MCF 10A (cell line): ENCODE data around the gene CCDC74A. TPM values are rescaled to one million over a fixed set of nuclear protein-coding genes. Genes with fewer than 3 reads are reported as not detected.
"Not testable (repeated sequence)": the region's sequence is repeated elsewhere in the genome, so short reads cannot be mapped to it uniquely, and the experiment has no call there.

Experiments used
- BruUV-seq: library from RNA; stranded (reverse); fragments of 400-500 nt; replicated peaks from 2 replicates; lab custom pipeline; 2021; lab: Mats Ljungman, UMichigan
- CTCF ChIA-PET: fragments of 300-600 bp; sonication (Branson Sonifier 250); formaldehyde crosslinking; extraction: SDS; loops from one replicate; lab custom pipeline; 2021; ENCODE audit warnings: antibody characterized with exemption, inconsistent platforms; lab: Yijun Ruan, JAX
- POLR2A ChIA-PET: fragments of 300-600, 350-650 bp; sonication (Branson Sonifier 250); formaldehyde crosslinking; extraction: SDS; loops from one replicate; lab custom pipeline; 2020; ENCODE audit warnings: antibody characterized with exemption, inconsistent platforms; lab: Yijun Ruan, JAX
- DNase-seq: peaks from one replicate; pipeline ENCODE4 v3.0.0-alpha.2; 2018; ENCODE audit not compliant: unreplicated experiment
- H3K27ac Mint-ChIP-seq: one replicate; pipeline ENCODE4 v1.8.0; 2022; ENCODE audit warnings: mild to moderate bottlenecking, low read depth, mixed read lengths; ENCODE audit not compliant: unreplicated experiment
- H3K27me3 Mint-ChIP-seq: one replicate; pipeline ENCODE4 v1.8.0; 2022; ENCODE audit warnings: mixed read lengths; ENCODE audit not compliant: insufficient read depth, unreplicated experiment
- H3K36me3 Mint-ChIP-seq: one replicate; pipeline ENCODE4 v1.8.0; 2022; ENCODE audit warnings: mild to moderate bottlenecking, moderate library complexity, mixed read lengths; ENCODE audit not compliant: insufficient read depth, unreplicated experiment
- H3K4me1 Mint-ChIP-seq: one replicate; pipeline ENCODE4 v1.8.0; 2022; ENCODE audit warnings: mixed read lengths; ENCODE audit not compliant: insufficient read depth, unreplicated experiment
- H3K4me3 Mint-ChIP-seq: one replicate; pipeline ENCODE4 v1.8.0; 2022; ENCODE audit warnings: mild to moderate bottlenecking, moderate library complexity, mixed read lengths; ENCODE audit not compliant: unreplicated experiment
- H3K9me3 Mint-ChIP-seq: one replicate; pipeline ENCODE4 v1.8.0; 2022; ENCODE audit warnings: mixed read lengths; ENCODE audit not compliant: unreplicated experiment
- CTCF ChIP-seq: fragments of 200-600 bp; IDR thresholded peaks from one replicate; pipeline ENCODE4 v1.8.0; 2022; ENCODE audit warnings: antibody characterized with exemption, mild to moderate bottlenecking; ENCODE audit not compliant: unreplicated experiment
- intact Hi-C: fragments of 100-400 bp; cut with micrococcal nuclease; formaldehyde crosslinking; loops from 2 replicates; pipeline ENCODE4 v1.14.1; 2022
- total RNA-seq: library from RNA; stranded (reverse); gene quantifications from 2 replicates; pipeline ENCODE4 v1.2.3, GENCODE V29; 2022

CCDC74A gene
- total RNA-seq, 1 experiment from 2014 or later = 1.1 TPM

GRCh38 chr2:131486201-131486902 is 41.3 kb upstream of the CCDC74A start:
- H3K4me3 Mint-ChIP-seq, POLR2A ChIA-PET, H3K27me3 Mint-ChIP-seq, H3K27ac Mint-ChIP-seq, BruUV-seq, intact Hi-C loops, H3K9me3 Mint-ChIP-seq: not testable (repeated sequence)
- H3K4me1 Mint-ChIP-seq = peaks cover 16% of the 10 kb centered on the region
- CTCF ChIA-PET = interaction anchor here (1.1 to 2.1 kb wide), 2 partner anchors 186 to 328 kb away, joined by 3 to 11 read pairs; no protein-coding TSS in a partner anchor
- peak; percentile 22 for DNase-seq
- peaks cover 16% of the 10 kb centered on the region for H3K36me3 Mint-ChIP-seq

- DNase-seq = no peak
- Mint-ChIP-seq H3K27me3 (no peaks in the 10 kb centered on the region), H3K9me3 (no peaks in the 10 kb centered on the region), H3K4me3 (no peak overlapping the region), H3K4me1 (peaks cover 16% of the 10 kb centered on the region), H3K36me3 (peaks cover 8% of the 10 kb centered on the region), H3K27ac (peak overlapping the region; percentile 75)
- no TSS peak for BruUV-seq
- POLR2A ChIA-PET = no interaction called here
- CTCF ChIA-PET = interaction anchor here (0.6 to 2.1 kb wide), 3 partner anchors 74 to 184 kb away, joined by 4 to 11 read pairs (median 6); no protein-coding TSS in a partner anchor
- intact Hi-C loops = no loop called here
- TF ChIP-seq CTCF = no peak
Observed at GRCh38 chr2:131488306-131489205, 39.1 kb upstream of the CCDC74A start.

GRCh38 chr2:131490616-131491468 is 36.8 kb upstream of the CCDC74A start:
- H3K27ac Mint-ChIP-seq = peak overlapping the region; percentile 86
- H3K27me3 Mint-ChIP-seq, H3K36me3 Mint-ChIP-seq, POLR2A ChIA-PET, BruUV-seq, H3K9me3 Mint-ChIP-seq: not testable (repeated sequence)
- peak; percentile 24 for DNase-seq
- intact Hi-C loops = loop anchor here (10.0 kb wide), 3 partner anchors 76 to 336 kb away; no protein-coding TSS in a partner anchor
- H3K4me3 Mint-ChIP-seq = peak overlapping the region; percentile 77
- peaks cover 20% of the 10 kb centered on the region for H3K4me1 Mint-ChIP-seq
- CTCF ChIA-PET = interaction anchor here (0.8 to 1.6 kb wide), 2 partner anchors 78 to 155 kb away, joined by 4 to 6 read pairs; no protein-coding TSS in a partner anchor

- BruUV-seq, H3K27me3 Mint-ChIP-seq, H3K36me3 Mint-ChIP-seq, H3K9me3 Mint-ChIP-seq: not testable (repeated sequence)
- H3K27ac Mint-ChIP-seq = peak overlapping the region; percentile 86
- POLR2A ChIA-PET = interaction anchor here (1.3 to 2.5 kb wide), 2 partner anchors 181 to 191 kb away, joined by 3 to 10 read pairs; no protein-coding TSS in a partner anchor
- intact Hi-C loops = loop anchor here (10.0 kb wide), 3 partner anchors 77 to 337 kb away; no protein-coding TSS in a partner anchor
- H3K4me1 Mint-ChIP-seq = peaks cover 17% of the 10 kb centered on the region
- peak overlapping the region; percentile 77 for H3K4me3 Mint-ChIP-seq
- CTCF ChIA-PET = interaction anchor here (0.8 to 2.8 kb wide), 10 partner anchors 8 to 337 kb away, joined by 3 to 16 read pairs (median 6); no protein-coding TSS in a partner anchor
- DNase-seq = peak; percentile 15
Observed at GRCh38 chr2:131491469-131491836, 36.2 kb upstream of the CCDC74A start.

- ChIA-PET CTCF (interaction anchor here (0.8 to 2.9 kb wide), 19 partner anchors 9 to 338 kb away, joined by 3 to 22 read pairs (median 5); no protein-coding TSS in a partner anchor), POLR2A (interaction anchor here (0.8 to 2.5 kb wide), 5 partner anchors 24 to 419 kb away, joined by 3 to 10 read pairs (median 3); partner anchors contain the start of gene FAM168B)
- BruUV-seq, H3K27me3 Mint-ChIP-seq, H3K9me3 Mint-ChIP-seq: not testable (repeated sequence)
- Mint-ChIP-seq H3K27ac (peak within 1 kb of the TSS; percentile 94), H3K4me3 (peak within 1 kb of the TSS; percentile 92), H3K4me1 (peaks cover 12% of the 10 kb centered on the region), H3K36me3 (peaks cover 11% of the 10 kb centered on the region)
- DNase-seq = peak; percentile 3
- intact Hi-C loops = loop anchor here (10.0 kb wide), 3 partner anchors 77 to 337 kb away; no protein-coding TSS in a partner anchor
Observed at GRCh38 chr2:131492015-131492417, 35.7 kb upstream of the CCDC74A start, which contains the start of gene MZT2A. Gene MZT2A, minus strand, starts transcription at chr2:131492397. Its CDS starts 21 bp downstream, at chr2:131492376.
